ENCODE results near the gene LRMDA. TPM values are rescaled to one million over a fixed set of nuclear protein-coding genes. Genes with fewer than 3 reads are reported as not detected.

Gene LRMDA
- total RNA-seq, 1 donor from 2014 or later: 0.19 TPM

- no peak overlapping the region for H3K4me3 Mint-ChIP-seq (ENCODE audit: unreplicated experiment)
- H3K36me3 Mint-ChIP-seq (ENCODE audit: unreplicated experiment): no peaks in the 10 kb centered on the region
- H3K27ac Mint-ChIP-seq (ENCODE audit: unreplicated experiment): no peak overlapping the region
- DNase-seq (ENCODE audit: extremely low spot score, unreplicated experiment): no peak
- H3K4me1 Mint-ChIP-seq (ENCODE audit: unreplicated experiment): no peaks in the 10 kb centered on the region
- peaks cover 21% of the 10 kb centered on the region for H3K27me3 Mint-ChIP-seq (ENCODE audit: unreplicated experiment)
- TF ChIP-seq CTCF (IDR thresholded peaks at IDR 0.05): no peak
- H3K9me3 Mint-ChIP-seq (ENCODE audit: unreplicated experiment): no peaks in the 10 kb centered on the region
These were observed 527.8 kb downstream of the LRMDA start for GRCh38 chr10:75959209-75959608.

DNA sequence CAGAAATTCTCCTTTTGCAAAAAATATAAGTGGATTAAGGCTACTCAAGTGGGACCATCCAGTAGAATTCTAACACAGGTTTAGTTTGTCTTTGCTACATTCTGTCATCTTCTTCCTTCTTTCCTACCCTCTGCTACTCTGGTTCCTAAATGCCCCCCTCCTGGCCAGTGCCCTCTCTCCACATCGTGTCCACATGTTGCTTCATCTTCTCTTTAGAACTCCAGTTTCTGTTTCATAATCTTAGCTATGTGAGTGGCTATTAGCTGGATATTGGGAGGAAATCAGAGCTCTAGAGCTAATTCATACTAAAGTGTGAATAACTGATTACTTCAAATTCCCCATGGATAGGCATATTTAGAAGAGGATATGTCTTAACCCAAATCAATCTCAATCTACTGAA is 528.5 kb downstream of the LRMDA start:
- Mint-ChIP-seq H3K4me3 (ENCODE audit: unreplicated experiment) (no peak overlapping the region), H3K36me3 (ENCODE audit: unreplicated experiment) (no peaks in the 10 kb centered on the region), H3K9me3 (ENCODE audit: unreplicated experiment) (no peaks in the 10 kb centered on the region), H3K27me3 (ENCODE audit: unreplicated experiment) (peaks cover 17% of the 10 kb centered on the region), H3K27ac (ENCODE audit: unreplicated experiment) (no peak overlapping the region), H3K4me1 (ENCODE audit: unreplicated experiment) (no peaks in the 10 kb centered on the region)
- no peak for TF ChIP-seq CTCF (IDR thresholded peaks at IDR 0.05)
- no peak for DNase-seq (ENCODE audit: extremely low spot score, unreplicated experiment)

DNA sequence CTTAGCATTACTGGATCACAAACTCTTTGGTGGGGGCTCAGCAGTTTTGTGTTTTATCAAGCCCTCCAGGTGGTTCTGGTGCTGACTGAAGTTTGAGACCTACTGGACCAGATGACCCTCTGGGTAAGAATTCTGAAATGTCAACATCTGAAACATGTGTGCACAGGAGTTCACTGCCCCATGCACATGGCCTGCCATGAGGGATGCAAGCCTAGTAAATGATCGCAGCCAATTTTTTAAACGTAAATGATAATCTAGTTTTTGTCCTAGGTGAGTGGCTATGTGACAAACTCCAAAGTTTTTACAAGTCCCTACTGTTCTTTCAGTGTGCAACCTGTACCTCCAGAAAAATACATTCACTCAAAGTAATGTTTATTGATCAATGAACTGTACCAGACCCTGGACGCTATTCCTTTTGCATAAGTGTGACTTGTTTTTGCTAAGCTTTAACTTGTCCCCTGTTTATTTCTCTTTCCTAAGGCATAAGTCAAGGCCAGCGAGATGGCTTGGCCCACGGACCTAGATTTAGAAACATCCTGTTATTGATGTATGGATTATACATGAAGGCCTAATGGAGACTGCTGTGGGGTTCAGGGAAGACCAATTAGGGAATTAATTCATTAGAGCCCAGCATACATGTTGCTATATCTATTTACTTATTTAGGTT is 531.1 kb downstream of the LRMDA start:
- Mint-ChIP-seq H3K27me3 (ENCODE audit: unreplicated experiment) (peaks cover 26% of the 10 kb centered on the region), H3K27ac (ENCODE audit: unreplicated experiment) (no peak overlapping the region)
- TF ChIP-seq CTCF (IDR thresholded peaks at IDR 0.05): no peak

DNA sequence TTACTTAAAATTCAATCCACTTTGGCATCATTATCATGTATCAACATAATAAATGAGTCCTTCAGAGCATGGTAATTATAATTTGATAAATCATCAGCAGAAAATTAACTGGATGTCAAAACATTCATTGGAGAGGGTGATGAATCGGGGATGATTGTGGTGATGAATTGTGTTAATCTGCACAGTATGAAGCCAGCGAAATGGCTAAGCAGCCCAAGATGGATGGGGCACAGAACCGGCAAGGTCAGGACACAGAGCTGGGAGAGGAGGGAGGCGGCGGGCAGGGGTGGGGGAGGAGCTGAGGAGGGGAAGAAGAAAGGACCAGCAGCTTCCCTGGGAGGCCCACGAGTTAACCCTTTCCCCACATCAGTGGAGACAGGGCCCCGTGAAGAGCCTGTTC is 536.1 kb downstream of the LRMDA start:
- no peaks in the 10 kb centered on the region for H3K9me3 Mint-ChIP-seq (ENCODE audit: unreplicated experiment)
- H3K4me3 Mint-ChIP-seq (ENCODE audit: unreplicated experiment): no peak overlapping the region
- peaks cover 2% of the 10 kb centered on the region for H3K4me1 Mint-ChIP-seq (ENCODE audit: unreplicated experiment)
- no peak for DNase-seq (ENCODE audit: extremely low spot score, unreplicated experiment)
- no peaks in the 10 kb centered on the region for H3K36me3 Mint-ChIP-seq (ENCODE audit: unreplicated experiment)
- TF ChIP-seq CTCF (IDR thresholded peaks at IDR 0.05): no peak
- H3K27ac Mint-ChIP-seq (ENCODE audit: unreplicated experiment): no peak overlapping the region
- peaks cover 39% of the 10 kb centered on the region for H3K27me3 Mint-ChIP-seq (ENCODE audit: unreplicated experiment)

More for the DNA sequence above, 531.1 kb downstream of the LRMDA start:
- H3K4me1 Mint-ChIP-seq (ENCODE audit: unreplicated experiment): no peaks in the 10 kb centered on the region
- no peak for DNase-seq (ENCODE audit: extremely low spot score, unreplicated experiment)
- no peaks in the 10 kb centered on the region for H3K36me3 Mint-ChIP-seq (ENCODE audit: unreplicated experiment)
- no peak overlapping the region for H3K4me3 Mint-ChIP-seq (ENCODE audit: unreplicated experiment)
- H3K9me3 Mint-ChIP-seq (ENCODE audit: unreplicated experiment): no peaks in the 10 kb centered on the region

- Mint-ChIP-seq H3K27me3 (ENCODE audit: unreplicated experiment) (peaks cover 31% of the 10 kb centered on the region), H3K9me3 (ENCODE audit: unreplicated experiment) (no peaks in the 10 kb centered on the region), H3K36me3 (ENCODE audit: unreplicated experiment) (no peaks in the 10 kb centered on the region), H3K4me1 (ENCODE audit: unreplicated experiment) (peaks cover 4% of the 10 kb centered on the region), H3K27ac (ENCODE audit: unreplicated experiment) (no peak overlapping the region), H3K4me3 (ENCODE audit: unreplicated experiment) (no peak overlapping the region)
- TF ChIP-seq CTCF (IDR thresholded peaks at IDR 0.05): no peak
- no peak for DNase-seq (ENCODE audit: extremely low spot score, unreplicated experiment)
These were observed 537.6 kb downstream of the LRMDA start for GRCh38 chr10:75969031-75969430.
